ENCODE results near the gene CEACAM7.

DNA sequence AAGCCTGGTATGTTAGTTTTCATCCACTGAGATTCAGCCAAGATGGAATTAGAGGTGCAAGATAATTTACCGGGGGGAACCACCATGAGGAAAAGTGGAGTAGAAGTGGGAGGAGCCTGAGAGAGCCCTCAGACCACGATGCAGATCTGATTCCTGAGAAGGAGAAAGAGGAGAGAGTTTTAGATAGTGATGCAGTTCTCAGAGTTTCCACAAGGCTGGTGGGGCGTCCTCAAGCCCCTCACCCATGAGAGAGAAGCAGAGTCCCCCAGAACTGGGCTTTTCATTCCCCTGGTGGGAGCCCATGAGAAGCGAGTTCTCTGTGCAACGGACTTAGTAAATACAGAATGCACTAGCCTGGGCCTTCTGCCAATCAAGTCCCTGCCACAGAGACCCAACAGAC, 38.4 kb upstream of the CEACAM7 start:
- TF ChIP-seq, protein P1, sequence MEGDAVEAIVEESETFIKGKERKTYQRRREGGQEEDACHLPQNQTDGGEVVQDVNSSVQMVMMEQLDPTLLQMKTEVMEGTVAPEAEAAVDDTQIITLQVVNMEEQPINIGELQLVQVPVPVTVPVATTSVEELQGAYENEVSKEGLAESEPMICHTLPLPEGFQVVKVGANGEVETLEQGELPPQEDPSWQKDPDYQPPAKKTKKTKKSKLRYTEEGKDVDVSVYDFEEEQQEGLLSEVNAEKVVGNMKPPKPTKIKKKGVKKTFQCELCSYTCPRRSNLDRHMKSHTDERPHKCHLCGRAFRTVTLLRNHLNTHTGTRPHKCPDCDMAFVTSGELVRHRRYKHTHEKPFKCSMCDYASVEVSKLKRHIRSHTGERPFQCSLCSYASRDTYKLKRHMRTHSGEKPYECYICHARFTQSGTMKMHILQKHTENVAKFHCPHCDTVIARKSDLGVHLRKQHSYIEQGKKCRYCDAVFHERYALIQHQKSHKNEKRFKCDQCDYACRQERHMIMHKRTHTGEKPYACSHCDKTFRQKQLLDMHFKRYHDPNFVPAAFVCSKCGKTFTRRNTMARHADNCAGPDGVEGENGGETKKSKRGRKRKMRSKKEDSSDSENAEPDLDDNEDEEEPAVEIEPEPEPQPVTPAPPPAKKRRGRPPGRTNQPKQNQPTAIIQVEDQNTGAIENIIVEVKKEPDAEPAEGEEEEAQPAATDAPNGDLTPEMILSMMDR (IDR thresholded peaks at IDR 0.05; ENCODE audit: low read length): no peak
- no peak for TF ChIP-seq EZH2 (IDR thresholded peaks at IDR 0.05; ENCODE audit: borderline replicate concordance, low read length)

Measured in OCI-LY1 (cell line).